GM21447 (cell line): Measurements from ENCODE around the gene STKLD1.
"Not testable (repeated sequence)": the region's sequence is repeated elsewhere in the genome, so short reads cannot be mapped to it uniquely, and the experiment has no call there.

ENCODE experiments used
- ATAC-seq: cut with Tn5 transposase; IDR thresholded peaks from one replicate; pipeline ENCODE4 v1.9.1; 2021; ENCODE audit not compliant: unreplicated experiment

Gene STKLD1

GRCh38 chr9:133382507-133383141, 6.5 kb downstream of the STKLD1 start:
- ATAC-seq = no peak

GRCh38 chr9:133383438-133383837, 7.3 kb downstream of the STKLD1 start:
- no peak for ATAC-seq

- ATAC-seq = no peak
Observed at GRCh38 chr9:133384736-133385321, 8.7 kb downstream of the STKLD1 start.

GRCh38 chr9:133385452-133385851, 9.3 kb downstream of the STKLD1 start:
- no peak for ATAC-seq

- no peak for ATAC-seq
Observed at GRCh38 chr9:133386338-133386737, 10.2 kb downstream of the STKLD1 start.

GRCh38 chr9:133387680-133388079, 11.5 kb downstream of the STKLD1 start:
- no peak for ATAC-seq

- no peak for ATAC-seq
Observed at GRCh38 chr9:133389025-133389557, 12.9 kb downstream of the STKLD1 start.

GRCh38 chr9:133389562-133389961, 13.4 kb downstream of the STKLD1 start:
- ATAC-seq = no peak

- ATAC-seq = no peak
Observed at GRCh38 chr9:133390713-133391112, 14.5 kb downstream of the STKLD1 start.

- ATAC-seq = not testable (repeated sequence)
Observed at GRCh38 chr9:133391449-133391848, 15.3 kb downstream of the STKLD1 start.

- not testable (repeated sequence) for ATAC-seq
Observed at GRCh38 chr9:133392308-133392707, 16.1 kb downstream of the STKLD1 start.

GRCh38 chr9:133393399-133393798, 17.2 kb downstream of the STKLD1 start:
- no peak for ATAC-seq

GRCh38 chr9:133394687-133395271, 18.6 kb downstream of the STKLD1 start:
- ATAC-seq = no peak

- ATAC-seq = no peak
Observed at GRCh38 chr9:133396952-133397351, 20.8 kb downstream of the STKLD1 start.

- ATAC-seq = no peak
Observed at GRCh38 chr9:133397370-133397769, 21.2 kb downstream of the STKLD1 start.

GRCh38 chr9:133397895-133398294, 21.7 kb downstream of the STKLD1 start:
- no peak for ATAC-seq

- no peak for ATAC-seq
Observed at GRCh38 chr9:133400292-133400691, 24.1 kb downstream of the STKLD1 start.

GRCh38 chr9:133401588-133401987, 25.4 kb downstream of the STKLD1 start:
- no peak for ATAC-seq

GRCh38 chr9:133402689-133403088, 26.5 kb downstream of the STKLD1 start:
- ATAC-seq = no peak

- ATAC-seq = no peak
Observed at GRCh38 chr9:133403766-133404453, 27.7 kb downstream of the STKLD1 start.

GRCh38 chr9:133404454-133405002, 28.4 kb downstream of the STKLD1 start:
- ATAC-seq = no peak
